Ovary (tissue), 3 donors: ENCODE data around the gene MAPK8IP1.

Experiments
- CTCF ChIP-seq, 3 donors: fragments of 450-650 bp in 2 of 3; fragments of 200-600 bp in 1 of 3; IDR thresholded peaks; one replicate each; pipeline versions ENCODE4 v1.5.1 to v1.8.0; 2016 to 2022; ENCODE audit warnings: antibody characterized with exemption in 3 of 3, mild to moderate bottlenecking in 1 of 3
- EP300 ChIP-seq: sonication (generic); formaldehyde crosslinking; IDR thresholded peaks from one replicate; pipeline ENCODE4 v1.6.1; 2017; ENCODE audit warnings: antibody characterized with exemption
- donor health status: DM: no; HTN: no; CAD: no.

- TF ChIP-seq CTCF (IDR thresholded peaks at IDR 0.05) (no peak), EP300 (no peak)
Observed at GRCh38 chr11:45894555-45895247, 9.2 kb downstream of the MAPK8IP1 start.
